ENCODE results near the gene SLC31A2.

- TF ChIP-seq ZNF521 (tag by site-specific recombination; IDR thresholded peaks at IDR 0.05) (no peak), SETDB1 (IDR thresholded peaks at IDR 0.05; ENCODE audit: insufficient read length, low read length) (no peak)
Measured at GRCh38 chr9:113154946-113155345, 4.1 kb downstream of the SLC31A2 start.

Measured in HEK293 (cell line).